Colonic mucosa (tissue), 4 donors: ENCODE results near the gene IGLL1. TPM values are rescaled to one million over a fixed set of nuclear protein-coding genes. Genes with fewer than 3 reads are reported as not detected.
"Not testable (repeated sequence)": the region's sequence is repeated elsewhere in the genome, so short reads cannot be mapped to it uniquely, and the experiment has no call there.

Experiments used
- DNase-seq: peaks from one replicate; pipeline ENCODE4 v3.0.0-alpha.2; 2020
- H3K27ac ChIP-seq: fragments of 200-600 bp; one replicate; pipeline ENCODE4 v1.8.0; 2021
- H3K27me3 ChIP-seq: fragments of 200-600 bp; one replicate; pipeline ENCODE4 v1.8.0; 2021
- H3K36me3 ChIP-seq: fragments of 200-600 bp; one replicate; pipeline ENCODE4 v1.8.0; 2021
- H3K4me1 ChIP-seq: fragments of 200-600 bp; one replicate; pipeline ENCODE4 v1.8.0; 2021; ENCODE audit warnings: mild to moderate bottlenecking
- H3K4me3 ChIP-seq: fragments of 200-600 bp; one replicate; pipeline ENCODE4 v1.8.0; 2021
- H3K9ac ChIP-seq, 2 donors: one replicate each; pipeline ENCODE4 v1.7.0; 2013; ENCODE audit warnings: control low read depth in 2 of 2, low read depth in 2 of 2, low read length in 2 of 2
- H3K9me3 ChIP-seq: fragments of 200-600 bp; one replicate; pipeline ENCODE4 v1.8.0; 2021
- intact Hi-C: fragments of 100-400 bp; cut with DNase I; formaldehyde crosslinking; loops from one replicate; pipeline ENCODE4 v1.14.1; 2022
- total RNA-seq, 2 donors: library from RNA; stranded (reverse); fragmentation: NEBNext Ultra II Directional in 1 of 2; extraction: Animal tissue kit (Norgen Biotek cat#: 25700) in 1 of 2; gene quantifications; one replicate each; pipeline ENCODE4 v1.2.1, GENCODE V29; 2021
- TF ChIP-seq, protein P1 (sequence below): fragments of 200-600 bp; IDR thresholded peaks from one replicate; pipeline ENCODE4 v1.8.0; 2022; ENCODE audit warnings: antibody characterized with exemption, mild to moderate bottlenecking
- donor health status: healthy.
- donor health status: DM: no; HTN: no; CAD: no.
- donor health status: DM: no; HTN: no; CAD: no.

The IGLL1 gene
- total RNA-seq, 2 donors from 2014 or later: not detected

DNA sequence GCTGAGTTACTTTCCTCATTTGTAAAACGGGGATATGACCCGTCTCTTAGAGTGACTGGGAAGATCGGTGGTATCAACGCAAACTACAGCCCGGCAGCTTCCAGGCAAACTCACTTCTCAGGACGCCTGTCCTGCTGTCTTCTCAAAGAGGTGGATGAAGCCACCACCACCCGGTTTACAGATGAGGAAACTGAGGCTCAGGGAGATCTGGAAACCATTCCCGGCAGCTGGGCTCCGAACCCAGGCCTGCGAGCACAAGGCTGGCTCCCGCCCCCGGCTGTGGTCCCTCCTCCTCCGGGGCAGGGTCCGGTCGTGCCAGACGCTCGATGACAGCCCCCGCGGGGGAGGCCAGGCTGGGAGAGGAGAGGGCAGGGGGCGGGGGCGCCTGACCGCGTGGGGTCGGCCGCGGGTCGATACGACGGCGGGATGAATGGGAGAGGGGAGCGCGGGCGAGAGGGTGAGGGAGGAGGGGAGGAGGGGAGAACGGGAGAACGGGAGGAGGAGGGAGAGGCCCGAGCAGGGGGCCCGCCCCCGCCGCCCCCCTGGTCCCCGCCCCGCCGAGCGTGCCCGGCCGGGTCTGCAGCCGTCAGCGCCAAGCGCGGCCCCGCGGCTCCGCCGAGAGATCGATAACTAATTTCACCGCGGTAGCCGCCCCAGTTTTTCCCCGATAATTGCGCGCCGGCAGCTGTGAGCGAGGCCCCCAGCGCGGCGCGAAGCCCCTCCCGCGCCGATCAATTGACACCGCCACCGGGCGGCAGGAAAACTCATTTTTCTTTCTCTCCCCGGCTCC, 14.0 kb downstream of the IGLL1 start:
- no peak for DNase-seq

DNA sequence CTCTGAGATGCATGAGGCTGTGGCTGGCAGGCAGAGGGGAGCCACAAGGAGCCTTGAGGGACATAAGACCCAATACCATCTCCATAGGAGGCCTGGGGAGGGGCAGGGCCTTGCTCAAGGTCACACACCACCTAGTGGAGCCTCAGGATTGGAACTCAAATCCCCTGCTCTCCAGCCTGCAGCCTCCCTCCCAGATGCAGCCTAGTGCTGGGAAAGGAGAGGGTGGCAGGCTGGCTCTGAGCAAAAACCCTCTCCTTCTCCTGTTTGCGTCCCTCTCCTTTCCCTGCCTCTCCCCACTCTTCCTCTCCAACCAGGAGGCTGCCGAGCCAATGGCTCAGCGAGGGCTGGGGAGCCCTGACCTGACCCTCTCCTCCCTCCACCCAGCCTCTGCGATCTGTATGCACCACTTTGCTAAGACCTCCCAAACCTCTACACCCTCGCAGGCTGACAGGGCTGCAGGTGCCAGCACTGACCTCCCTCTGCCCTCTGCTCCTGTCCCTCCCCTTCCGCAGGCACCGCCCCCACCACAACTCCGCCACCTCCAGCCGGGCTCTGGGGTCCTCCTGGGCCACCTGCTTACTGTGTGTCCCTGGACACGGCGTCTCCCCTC, 14.7 kb downstream of the IGLL1 start:
- peak; percentile 28 for DNase-seq
- Histone ChIP-seq H3K27ac (no peak overlapping the region), H3K36me3 (no peaks in the 10 kb centered on the region), H3K4me1 (no peaks in the 10 kb centered on the region), H3K4me3 (peak overlapping the region; percentile 27), H3K9me3 (no peaks in the 10 kb centered on the region), H3K9ac (no peak overlapping the region), H3K27me3 (peaks cover 20% of the 10 kb centered on the region)
- intact Hi-C loops: no loop called here
- TF ChIP-seq, protein P1, sequence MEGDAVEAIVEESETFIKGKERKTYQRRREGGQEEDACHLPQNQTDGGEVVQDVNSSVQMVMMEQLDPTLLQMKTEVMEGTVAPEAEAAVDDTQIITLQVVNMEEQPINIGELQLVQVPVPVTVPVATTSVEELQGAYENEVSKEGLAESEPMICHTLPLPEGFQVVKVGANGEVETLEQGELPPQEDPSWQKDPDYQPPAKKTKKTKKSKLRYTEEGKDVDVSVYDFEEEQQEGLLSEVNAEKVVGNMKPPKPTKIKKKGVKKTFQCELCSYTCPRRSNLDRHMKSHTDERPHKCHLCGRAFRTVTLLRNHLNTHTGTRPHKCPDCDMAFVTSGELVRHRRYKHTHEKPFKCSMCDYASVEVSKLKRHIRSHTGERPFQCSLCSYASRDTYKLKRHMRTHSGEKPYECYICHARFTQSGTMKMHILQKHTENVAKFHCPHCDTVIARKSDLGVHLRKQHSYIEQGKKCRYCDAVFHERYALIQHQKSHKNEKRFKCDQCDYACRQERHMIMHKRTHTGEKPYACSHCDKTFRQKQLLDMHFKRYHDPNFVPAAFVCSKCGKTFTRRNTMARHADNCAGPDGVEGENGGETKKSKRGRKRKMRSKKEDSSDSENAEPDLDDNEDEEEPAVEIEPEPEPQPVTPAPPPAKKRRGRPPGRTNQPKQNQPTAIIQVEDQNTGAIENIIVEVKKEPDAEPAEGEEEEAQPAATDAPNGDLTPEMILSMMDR: no peak

More for the DNA sequence above, 14.0 kb downstream of the IGLL1 start:
- TF ChIP-seq, protein P1: no peak
- Histone ChIP-seq H3K27ac (no peak overlapping the region), H3K36me3 (no peaks in the 10 kb centered on the region), H3K9me3 (no peaks in the 10 kb centered on the region), H3K4me1 (no peaks in the 10 kb centered on the region), H3K4me3 (peak overlapping the region; percentile 27), H3K9ac (no peak overlapping the region), H3K27me3 (peaks cover 20% of the 10 kb centered on the region)
- intact Hi-C loops: no loop called here

DNA sequence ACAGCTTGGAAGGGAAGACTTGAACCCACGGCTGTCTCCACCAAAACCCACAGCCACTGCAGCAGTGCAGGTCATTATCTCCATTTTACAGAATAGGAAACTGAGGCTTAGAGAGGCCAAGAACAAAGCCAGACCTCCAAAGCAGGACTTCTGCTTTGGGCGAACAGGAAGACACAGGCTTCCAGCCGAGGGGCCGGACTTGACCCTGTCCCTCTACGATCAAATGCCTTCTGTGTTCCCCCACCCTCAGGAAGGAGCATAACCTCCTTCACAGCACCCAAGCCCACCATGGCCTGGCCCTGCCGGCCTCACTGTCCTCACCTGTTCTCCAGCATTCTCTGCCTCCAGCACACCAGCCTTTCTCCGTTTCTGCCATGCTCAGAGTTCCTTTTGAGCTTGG, 15.8 kb downstream of the IGLL1 start:
- Histone ChIP-seq H3K27ac (no peak overlapping the region), H3K9ac (no peak overlapping the region), H3K9me3 (no peaks in the 10 kb centered on the region), H3K4me1 (no peaks in the 10 kb centered on the region), H3K36me3 (no peaks in the 10 kb centered on the region), H3K4me3 (no peak overlapping the region), H3K27me3 (peaks cover 20% of the 10 kb centered on the region)
- TF ChIP-seq, protein P1: no peak
- intact Hi-C loops: no loop called here
- no peak for DNase-seq

DNA sequence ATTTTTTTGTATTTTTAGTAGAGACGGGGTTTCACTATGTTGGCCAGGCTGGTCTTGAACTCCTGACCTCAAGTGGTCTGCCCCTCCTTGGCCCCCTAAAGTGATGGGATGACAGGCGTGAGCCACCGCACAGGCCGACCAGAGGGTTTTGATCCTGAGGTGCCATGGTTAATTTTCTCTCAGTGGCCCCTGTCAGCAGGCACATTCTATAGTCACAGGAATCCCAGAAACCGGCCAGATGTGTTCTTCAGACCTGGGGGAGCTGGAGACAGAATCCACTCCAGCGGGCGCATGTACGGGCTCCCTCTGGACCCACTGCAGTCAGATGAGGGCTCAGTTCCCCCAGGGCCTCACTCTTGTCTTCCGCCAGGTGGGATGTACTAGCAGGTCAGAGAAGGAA, 17.0 kb downstream of the IGLL1 start:
- TF ChIP-seq, protein P1: no peak
- Histone ChIP-seq H3K27me3 (peaks cover 20% of the 10 kb centered on the region), H3K4me1 (no peaks in the 10 kb centered on the region), H3K36me3 (no peaks in the 10 kb centered on the region), H3K9ac (no peak overlapping the region), H3K27ac (no peak overlapping the region), H3K4me3 (no peak overlapping the region), H3K9me3 (no peaks in the 10 kb centered on the region)
- intact Hi-C loops: no loop called here
- no peak for DNase-seq

DNA sequence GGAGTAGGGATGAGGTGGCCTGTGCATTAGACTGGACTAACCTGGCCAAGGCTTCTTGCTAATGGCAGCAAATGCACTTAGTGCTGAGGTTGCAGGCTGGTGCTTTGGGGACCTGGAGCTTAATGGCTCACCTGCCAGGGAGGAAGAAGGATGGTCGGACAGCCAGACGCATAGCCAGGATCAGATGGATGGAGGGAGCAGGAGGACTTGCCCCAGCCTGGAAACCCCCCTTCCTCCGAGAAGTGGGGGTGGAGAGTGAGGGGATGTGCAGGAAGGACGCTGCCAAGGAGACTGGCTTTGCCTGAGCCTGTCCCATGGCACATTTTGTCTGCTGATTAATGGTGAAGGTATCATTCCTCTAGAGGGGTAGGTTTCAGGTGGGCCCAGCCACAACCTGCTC, 17.9 kb downstream of the IGLL1 start:
- no peak for DNase-seq
- H3K9ac ChIP-seq: no peak overlapping the region
- no peaks in the 10 kb centered on the region for H3K4me1 ChIP-seq
- no peak overlapping the region for H3K4me3 ChIP-seq
- TF ChIP-seq, protein P1: no peak
- H3K27me3 ChIP-seq: peaks cover 20% of the 10 kb centered on the region
- intact Hi-C loops: no loop called here
- H3K27ac ChIP-seq: no peak overlapping the region
- H3K9me3 ChIP-seq: no peaks in the 10 kb centered on the region
- no peaks in the 10 kb centered on the region for H3K36me3 ChIP-seq

DNA sequence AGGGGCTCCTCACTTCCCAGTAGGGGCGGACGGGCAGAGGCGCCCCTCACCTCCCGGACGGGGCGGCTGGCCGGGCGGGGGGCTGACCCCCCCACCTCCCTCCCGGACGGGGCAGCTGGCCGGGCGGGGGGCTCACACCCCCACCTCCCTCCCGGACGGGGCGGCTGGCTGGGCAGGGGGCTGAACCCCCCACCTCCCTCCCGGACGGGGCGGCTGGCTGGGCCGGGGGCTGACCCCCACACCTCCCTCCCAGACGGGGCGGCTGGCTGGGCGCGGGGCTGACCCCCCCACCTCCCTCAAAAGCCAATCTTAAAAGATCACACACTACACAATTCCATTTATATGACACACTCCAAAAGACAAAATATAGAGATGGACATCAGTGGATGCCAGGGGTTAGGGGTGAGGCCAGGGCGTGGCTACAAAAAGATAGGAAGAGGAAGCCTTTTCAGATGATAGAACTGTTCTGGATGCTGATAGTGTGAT, 19.0 kb downstream of the IGLL1 start:
- H3K4me3 ChIP-seq, DNase-seq, H3K4me1 ChIP-seq, H3K9ac ChIP-seq, H3K27ac ChIP-seq, H3K27me3 ChIP-seq, H3K36me3 ChIP-seq, intact Hi-C loops, H3K9me3 ChIP-seq: not testable (repeated sequence)

DNA sequence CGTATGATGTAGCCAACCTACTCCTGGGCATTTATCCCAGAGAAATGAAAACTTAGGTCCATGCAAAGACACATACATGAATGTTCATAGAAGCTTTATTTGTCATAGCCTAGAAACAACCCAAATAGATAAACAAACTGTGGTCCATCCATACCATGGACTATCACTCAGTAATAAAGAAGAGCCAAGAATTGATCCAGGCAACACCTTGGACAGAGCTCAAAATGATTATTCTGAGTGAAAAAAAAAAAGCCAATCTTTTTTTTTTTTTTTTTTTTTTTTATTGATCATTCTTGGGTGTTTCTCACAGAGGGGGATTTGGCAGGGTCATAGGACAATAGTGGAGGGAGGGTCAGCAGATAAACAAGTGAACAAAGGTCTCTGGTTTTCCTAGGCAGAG, 19.9 kb downstream of the IGLL1 start:
- H3K36me3 ChIP-seq, H3K27ac ChIP-seq, H3K27me3 ChIP-seq, H3K9ac ChIP-seq, H3K9me3 ChIP-seq, H3K4me1 ChIP-seq, H3K4me3 ChIP-seq, DNase-seq, intact Hi-C loops: not testable (repeated sequence)
